Activated T-helper 9 cell treated with anti-CD3 and anti-CD28 coated beads, Interleukin-2, amount 50 U/mL, for 16 hours (primary cell): Measurements from ENCODE around the gene RUNX3.

ENCODE experiments used
- DNase-seq: peaks from one replicate; pipeline ENCODE4 v3.0.0-alpha.2; 2020; ENCODE audit warnings: low read depth

The RUNX3 gene

GRCh38 chr1:24963099-24963872 lies 33.2 kb upstream of the RUNX3 start:
- DNase-seq = no peak

GRCh38 chr1:24961961-24962861 lies 32.1 kb upstream of the RUNX3 start:
- DNase-seq = no peak

- no peak for DNase-seq
Observed at GRCh38 chr1:24961334-24961733, 31.3 kb upstream of the RUNX3 start.

DNA sequence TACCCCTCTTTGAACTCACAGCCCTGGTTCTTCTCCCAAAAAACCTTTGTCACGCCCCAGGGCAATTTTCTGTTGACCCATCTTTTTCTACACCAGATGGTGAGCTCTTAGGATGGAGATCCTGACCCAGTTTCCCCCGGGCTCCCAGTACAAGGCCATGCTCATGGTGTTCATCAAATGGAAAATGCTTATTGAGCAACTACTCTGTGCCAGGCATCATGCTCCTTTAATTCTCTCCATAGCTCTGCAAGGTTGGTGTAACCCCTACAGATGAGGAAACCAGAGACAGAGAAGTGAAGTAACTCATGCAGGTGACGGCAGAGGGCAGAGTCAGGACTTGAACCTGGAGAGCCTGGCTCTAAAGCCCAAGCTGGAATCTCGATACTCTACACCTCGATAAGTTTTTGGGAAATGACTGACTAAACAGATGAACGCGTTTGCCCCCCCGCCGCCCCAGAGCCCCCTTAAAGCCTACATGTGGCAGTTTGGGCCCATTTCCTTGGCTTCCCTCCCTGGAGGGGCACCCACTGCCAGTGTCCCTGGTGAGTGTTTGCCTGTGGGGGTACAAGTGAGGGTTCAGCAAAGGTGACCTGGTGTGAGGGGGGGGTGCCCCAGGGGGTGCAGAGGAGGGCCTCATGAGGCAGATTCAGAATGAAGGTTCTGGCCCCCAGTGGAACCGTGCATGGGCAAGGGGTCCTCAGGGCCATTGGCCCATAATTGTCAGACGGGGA lies 30.2 kb upstream of the RUNX3 start:
- DNase-seq = no peak

GRCh38 chr1:24959623-24959975 lies 29.5 kb upstream of the RUNX3 start:
- DNase-seq = no peak

DNA sequence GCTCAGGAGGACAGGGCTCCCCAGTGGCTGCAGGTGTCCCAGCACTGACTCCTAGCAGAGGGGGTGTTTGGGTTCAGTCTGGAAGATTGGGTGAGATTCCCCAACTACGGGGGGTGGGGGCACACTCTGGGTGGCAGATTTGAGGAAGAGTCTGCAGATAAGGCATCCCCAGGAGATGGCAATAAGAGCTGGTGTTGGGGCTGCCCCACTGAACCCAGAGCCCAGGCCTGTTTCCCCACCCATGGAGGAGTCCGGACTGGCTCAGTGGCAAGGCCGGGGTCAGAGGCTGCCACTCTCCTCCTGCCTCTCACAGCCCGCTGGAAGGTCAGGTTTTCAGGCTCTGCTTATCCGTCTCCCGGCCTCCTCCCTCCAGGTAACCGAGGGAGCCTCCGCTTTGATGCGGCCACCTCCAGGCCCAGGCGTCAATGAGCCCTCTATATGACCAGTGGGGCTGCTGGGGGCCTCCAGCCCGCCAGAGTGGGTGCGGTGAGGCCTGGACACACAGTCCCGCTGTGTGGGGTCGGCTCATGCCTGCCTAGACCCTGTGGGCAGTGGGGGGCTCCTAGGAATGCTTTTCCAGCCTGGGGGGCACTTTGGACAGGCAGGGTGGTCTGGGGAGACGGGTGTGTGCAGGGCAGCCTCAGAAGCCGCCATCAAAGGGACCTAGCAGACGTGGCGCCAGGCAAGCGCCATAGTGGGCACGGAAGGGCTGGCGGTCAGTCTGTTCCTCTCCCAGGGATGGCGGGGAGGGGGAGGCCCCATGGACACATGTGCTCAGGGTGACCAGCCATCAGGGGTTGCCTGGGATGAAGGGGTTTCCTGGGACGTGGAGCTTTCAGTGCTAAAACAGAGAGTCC lies 28.9 kb upstream of the RUNX3 start:
- DNase-seq = no peak

GRCh38 chr1:24957808-24958752 lies 28.0 kb upstream of the RUNX3 start:
- DNase-seq = no peak

DNA sequence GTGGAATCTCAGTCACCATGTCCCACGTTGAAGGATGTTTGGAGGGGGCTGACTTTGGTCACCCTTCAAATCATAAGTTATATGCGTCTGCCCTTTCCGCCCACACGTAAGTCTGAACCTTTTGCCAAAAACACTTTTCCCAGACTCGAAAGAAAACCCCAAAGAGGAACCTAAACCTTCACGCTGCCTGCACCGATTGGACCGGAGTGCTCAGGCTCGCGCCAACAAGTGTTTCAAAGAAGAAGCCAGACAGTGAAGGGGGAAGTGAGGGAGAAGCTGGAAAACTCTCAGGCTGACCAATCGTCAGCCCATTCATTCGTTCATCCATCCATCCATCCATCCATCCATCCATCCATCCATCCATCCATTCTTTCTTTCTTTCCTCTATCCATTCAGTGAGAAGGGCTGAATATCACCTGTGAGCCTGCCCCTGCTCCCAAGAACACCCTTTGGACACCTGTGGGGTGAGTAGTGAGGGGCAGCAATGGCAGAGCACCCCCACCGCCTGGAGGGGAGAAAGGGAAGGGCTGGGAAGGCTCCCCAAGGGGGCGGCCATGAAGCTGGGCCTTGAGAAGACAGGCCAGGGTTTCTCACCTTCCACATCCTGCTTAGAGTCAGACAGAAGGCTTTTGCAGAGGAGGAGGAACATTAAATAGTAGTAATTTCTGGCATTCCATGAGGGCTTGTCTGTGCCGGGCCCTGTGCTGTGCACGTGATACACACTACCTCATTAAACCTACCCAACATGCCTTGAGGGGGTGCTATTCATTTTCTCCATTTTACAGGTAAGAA lies 27.1 kb upstream of the RUNX3 start:
- DNase-seq = no peak

DNA sequence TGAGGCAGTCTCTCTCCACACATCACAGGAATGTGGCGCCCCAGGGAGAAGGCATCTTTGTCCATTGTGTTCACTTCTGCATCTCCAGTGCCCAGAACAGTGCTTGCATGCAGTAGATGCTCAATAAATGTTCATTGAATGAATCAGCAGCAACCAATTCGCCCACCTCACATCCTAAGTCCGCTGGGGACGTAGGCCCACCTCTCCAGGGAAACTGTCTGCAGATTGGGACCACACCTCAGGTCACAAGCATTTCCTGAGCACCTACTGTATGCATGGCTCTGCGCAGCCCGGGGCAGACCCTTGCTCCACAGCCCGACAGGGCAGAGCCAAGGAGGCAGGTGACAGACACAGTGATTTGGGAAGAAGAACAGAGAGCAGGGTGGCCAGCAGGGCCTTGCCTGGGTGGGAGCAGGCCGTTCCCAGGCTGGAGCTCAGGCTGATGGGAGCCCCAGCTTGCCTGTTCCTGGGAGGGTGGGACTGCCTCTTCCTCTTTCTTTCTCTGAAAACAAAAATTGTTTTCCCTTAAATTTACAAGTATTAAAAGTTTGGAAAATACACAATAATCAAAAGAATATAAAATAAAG lies 25.8 kb upstream of the RUNX3 start:
- no peak for DNase-seq

GRCh38 chr1:24955161-24955560 lies 25.1 kb upstream of the RUNX3 start:
- peak; percentile 60 for DNase-seq

DNA sequence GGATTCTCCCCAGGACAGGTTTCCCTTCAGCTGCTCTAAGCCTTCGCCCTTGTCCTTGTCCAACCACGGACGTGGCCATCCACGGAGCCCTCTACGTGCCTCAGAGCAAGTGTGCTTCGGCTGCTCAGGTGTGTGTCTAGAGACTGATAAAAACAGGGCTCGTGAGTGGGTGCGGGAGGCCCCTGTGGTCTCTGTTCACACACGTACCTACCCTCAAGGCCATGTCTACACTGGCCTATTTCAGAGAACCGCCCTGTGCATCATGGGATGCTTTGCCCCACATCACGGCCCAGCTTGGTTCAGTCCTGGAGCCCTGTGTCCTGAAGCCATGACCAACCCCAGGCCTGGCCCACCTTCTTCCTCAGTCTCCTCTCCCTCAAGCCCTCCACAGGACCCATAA lies 24.6 kb upstream of the RUNX3 start:
- no peak for DNase-seq

GRCh38 chr1:24954022-24954421 lies 23.9 kb upstream of the RUNX3 start:
- no peak for DNase-seq

GRCh38 chr1:24952413-24952841 lies 22.4 kb upstream of the RUNX3 start:
- no peak for DNase-seq

DNA sequence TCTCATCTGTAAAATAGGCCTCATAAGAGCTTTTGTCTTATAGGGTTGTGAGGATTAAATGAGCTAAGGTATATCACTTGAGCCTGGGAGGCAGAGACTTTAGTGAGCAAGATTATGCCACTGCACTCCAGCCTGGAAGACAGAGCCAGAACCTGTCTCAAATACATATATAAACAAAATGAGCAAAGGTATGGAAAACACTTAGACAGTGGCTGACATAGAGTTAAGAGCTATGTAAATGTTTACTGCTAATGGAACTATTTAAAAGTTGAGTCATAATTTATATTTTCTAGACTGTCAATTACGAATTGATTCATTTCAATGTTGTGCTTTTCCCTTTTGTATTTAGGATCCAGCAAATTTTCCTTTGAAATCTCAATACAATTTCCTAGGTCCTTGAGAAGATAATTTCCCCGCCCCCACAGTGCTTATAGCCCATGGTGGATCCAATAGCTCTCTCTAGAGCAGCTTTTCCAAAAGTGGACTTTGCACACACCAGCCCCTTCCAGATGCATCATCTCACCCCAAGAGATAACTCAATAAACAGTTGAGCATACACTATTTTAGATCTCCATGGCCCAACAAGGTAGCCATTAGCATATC lies 21.8 kb upstream of the RUNX3 start:
- no peak for DNase-seq

DNA sequence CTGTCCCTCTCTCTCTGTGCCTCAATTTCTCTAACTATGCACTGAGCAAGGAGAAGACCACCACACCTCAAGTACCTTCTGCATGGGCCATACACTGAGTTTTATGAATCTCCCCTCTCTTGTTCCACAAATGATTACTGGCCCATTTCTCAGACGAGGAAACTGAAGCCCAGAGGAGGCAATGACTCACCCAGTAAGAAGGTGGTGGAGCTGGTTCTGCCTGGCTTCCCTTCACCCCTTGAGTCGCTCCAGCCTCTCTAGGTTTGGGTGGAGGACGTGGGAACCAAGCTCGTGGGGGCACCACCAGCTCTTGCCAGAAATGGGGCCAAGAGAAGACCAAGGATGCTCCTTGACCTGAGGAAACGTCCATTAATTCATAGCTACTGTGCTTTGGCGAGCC lies 21.3 kb upstream of the RUNX3 start:
- DNase-seq = no peak

DNA sequence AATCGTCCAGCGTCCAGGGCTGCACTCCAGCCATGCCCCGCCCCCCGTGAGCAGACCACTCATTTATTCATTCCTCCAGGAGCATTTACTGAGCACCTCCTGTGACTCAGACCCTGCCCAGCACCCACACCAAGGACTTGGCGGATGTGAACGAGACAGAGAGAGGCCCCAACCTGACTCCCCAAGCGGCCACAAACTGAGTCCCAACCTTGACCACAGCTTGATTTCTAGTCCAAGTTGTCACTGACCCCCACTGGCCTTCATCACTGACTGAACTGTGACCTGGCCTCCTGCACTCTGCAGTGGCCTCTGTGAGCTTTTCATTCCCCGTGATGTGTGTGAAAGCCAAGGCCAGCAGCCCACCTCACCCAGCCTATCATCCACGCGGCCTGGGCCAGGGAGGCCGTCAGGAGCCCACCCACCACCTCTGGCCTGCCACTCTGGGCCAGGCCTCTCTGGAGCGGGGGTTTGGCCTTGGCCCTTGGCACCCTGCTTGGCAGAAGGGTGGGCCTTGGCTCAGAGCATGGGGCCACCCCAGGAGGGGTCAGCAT lies 19.3 kb upstream of the RUNX3 start:
- no peak for DNase-seq

DNA sequence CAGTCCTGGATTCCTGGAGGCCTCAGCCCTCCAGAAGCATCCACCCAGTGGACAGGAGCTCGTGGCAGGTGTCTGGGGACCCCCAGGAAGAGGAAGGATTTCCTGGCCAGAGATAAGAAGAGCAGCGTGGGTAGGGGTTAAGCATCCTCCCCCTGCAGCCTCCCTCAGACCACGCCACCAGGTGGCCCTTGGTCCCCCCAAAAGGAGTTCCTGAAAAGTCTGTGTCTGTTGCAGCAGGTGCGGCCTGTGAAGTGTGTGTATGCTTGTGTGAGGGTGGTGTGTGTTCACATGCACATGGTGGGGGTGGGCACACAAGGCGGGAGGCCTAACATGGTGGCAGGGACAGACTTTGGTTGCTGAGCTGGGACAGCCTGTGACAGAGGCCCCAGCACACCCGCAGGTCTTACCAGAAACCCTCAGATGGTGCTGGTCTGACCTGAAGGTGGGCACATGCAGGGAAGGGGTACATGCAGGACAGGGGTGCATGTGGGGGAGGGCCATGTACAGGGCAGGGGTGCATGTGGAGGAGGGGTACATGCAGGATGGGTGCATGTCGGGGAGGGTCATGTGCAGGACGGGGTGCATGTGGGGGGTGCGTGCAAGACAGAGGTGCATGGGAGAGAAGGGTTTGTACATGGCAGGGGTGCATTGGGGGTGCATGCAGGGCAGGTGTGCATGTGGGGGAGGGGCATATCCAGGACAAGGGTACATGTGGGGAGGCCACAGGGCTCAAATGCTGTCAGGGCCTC lies 18.2 kb upstream of the RUNX3 start:
- DNase-seq = no peak
